H9 (cell line): Measurements from ENCODE around the gene SLC44A1. TPM values are rescaled to one million over a fixed set of nuclear protein-coding genes. Genes with fewer than 3 reads are reported as not detected.

ENCODE experiments used
- DNase-seq: peaks from one replicate; pipeline ENCODE4 v3.0.0-alpha.2; 2017
- H2AFZ ChIP-seq: one replicate; pipeline ENCODE4 v1.6.1; 2013; ENCODE audit warnings: mild to moderate bottlenecking, low read length, control low read depth, moderate library complexity
- H2AK5ac ChIP-seq: 2 replicates; pipeline ENCODE4 v1.6.1; 2013; ENCODE audit warnings: low read length, control low read depth, mixed read lengths; ENCODE audit not compliant: insufficient read length
- H2BK120ac ChIP-seq: one replicate; pipeline ENCODE4 v1.6.1; 2013; ENCODE audit warnings: low read depth, mild to moderate bottlenecking, low read length, control low read depth, inconsistent platforms; ENCODE audit not compliant: poor library complexity, severe bottlenecking
- H2BK12ac ChIP-seq: 2 replicates; pipeline ENCODE4 v1.6.1; 2013; ENCODE audit warnings: low read length, control low read depth, mixed read lengths, low read depth; ENCODE audit not compliant: insufficient read length
- H2BK15ac ChIP-seq: 2 replicates; pipeline ENCODE4 v1.6.1; 2013; ENCODE audit warnings: low read depth, low read length, control low read depth
- H2BK20ac ChIP-seq: one replicate; pipeline ENCODE4 v1.6.1; 2013; ENCODE audit warnings: low read depth, mild to moderate bottlenecking, low read length, control low read depth, inconsistent platforms; ENCODE audit not compliant: poor library complexity, severe bottlenecking
- H2BK5ac ChIP-seq: 2 replicates; pipeline ENCODE4 v1.6.1; 2013; ENCODE audit warnings: low read length, control low read depth, mixed read lengths; ENCODE audit not compliant: insufficient read length
- H3K14ac ChIP-seq: 2 replicates; pipeline ENCODE4 v1.6.1; 2013; ENCODE audit warnings: low read length, control low read depth; ENCODE audit not compliant: insufficient read depth
- H3K18ac ChIP-seq: 2 replicates; pipeline ENCODE4 v1.6.1; 2013; ENCODE audit warnings: low read depth, mild to moderate bottlenecking, mixed read lengths, low read length, control low read depth; ENCODE audit not compliant: insufficient read length
- H3K23ac ChIP-seq: 2 replicates; pipeline ENCODE4 v1.6.1; 2013; ENCODE audit warnings: low read length, control low read depth, mixed read lengths, low read depth; ENCODE audit not compliant: insufficient read length
- H3K23me2 ChIP-seq: 2 replicates; pipeline ENCODE4 v1.6.1; 2013; ENCODE audit warnings: low read depth, mild to moderate bottlenecking, mixed read lengths, low read length, control low read depth; ENCODE audit not compliant: insufficient read length, poor library complexity, severe bottlenecking
- H3K27ac ChIP-seq: 2 replicates; pipeline ENCODE4 v1.5.1; 2013; ENCODE audit warnings: low read length, control low read depth, mixed read lengths, low read depth; ENCODE audit not compliant: insufficient read length
- H3K27me3 ChIP-seq: 2 replicates; pipeline ENCODE4 v1.6.1; 2013; ENCODE audit warnings: low read length, control low read depth, inconsistent platforms; ENCODE audit not compliant: insufficient read depth
- H3K4ac ChIP-seq: 2 replicates; pipeline ENCODE4 v1.6.1; 2013; ENCODE audit warnings: low read depth, mild to moderate bottlenecking, control low read depth, inconsistent platforms, low read length, moderate library complexity
- H3K4me1 ChIP-seq: 2 replicates; pipeline ENCODE4 v1.6.1; 2013; ENCODE audit warnings: low read length, control low read depth, inconsistent platforms; ENCODE audit not compliant: insufficient read depth
- H3K4me2 ChIP-seq: 2 replicates; pipeline ENCODE4 v1.6.1; 2013; ENCODE audit warnings: low read length, control low read depth, mixed read lengths; ENCODE audit not compliant: insufficient read length, insufficient read depth
- H3K56ac ChIP-seq: 2 replicates; pipeline ENCODE4 v1.6.1; 2013; ENCODE audit warnings: low read depth, mild to moderate bottlenecking, mixed read lengths, low read length, control low read depth; ENCODE audit not compliant: insufficient read length
- H3K79me1 ChIP-seq: 2 replicates; pipeline ENCODE4 v1.6.1; 2013; ENCODE audit warnings: low read depth, mild to moderate bottlenecking, moderate library complexity, low read length, control low read depth, inconsistent platforms; ENCODE audit not compliant: insufficient read depth, poor library complexity, severe bottlenecking
- H3K79me2 ChIP-seq: 2 replicates; pipeline ENCODE4 v1.6.1; 2013; ENCODE audit warnings: low read length, control low read depth, inconsistent platforms; ENCODE audit not compliant: insufficient read depth
- H3K9ac ChIP-seq: 2 replicates; pipeline ENCODE4 v1.6.1; 2013; ENCODE audit warnings: low read length, control low read depth, mixed read lengths; ENCODE audit not compliant: insufficient read length; ENCODE audit errors: extremely low read depth
- H3K9me3 ChIP-seq: one replicate; pipeline ENCODE4 v1.6.1; 2013; ENCODE audit warnings: low read depth, low read length, inconsistent platforms; ENCODE audit not compliant: control insufficient read depth
- H3T11ph ChIP-seq: one replicate; pipeline ENCODE4 v1.6.1; 2013; ENCODE audit warnings: mild to moderate bottlenecking, low read length, control low read depth, inconsistent platforms
- H4K20me1 ChIP-seq: one replicate; pipeline ENCODE4 v1.6.1; 2013; ENCODE audit not compliant: control insufficient read depth, insufficient read length, insufficient read depth
- H4K5ac ChIP-seq: 2 replicates; pipeline ENCODE4 v1.6.1; 2013; ENCODE audit warnings: low read depth, mild to moderate bottlenecking, mixed read lengths, low read length, control low read depth; ENCODE audit not compliant: insufficient read length
- H4K8ac ChIP-seq: replicated peaks from 2 replicates; pipeline ENCODE4 v1.6.1; 2013; ENCODE audit warnings: low read length, control low read depth, mixed read lengths, low read depth; ENCODE audit not compliant: insufficient read length
- H4K91ac ChIP-seq: 2 replicates; pipeline ENCODE4 v1.6.1; 2013; ENCODE audit warnings: low read depth, mild to moderate bottlenecking, moderate library complexity, mixed read lengths, low read length, control low read depth; ENCODE audit not compliant: insufficient read length
- H3K27ac Mint-ChIP-seq, 3 experiments: 2 replicates in 2 of 3; 3 replicates in 1 of 3; pipeline ENCODE4 v1.8.0; 2020 to 2021; ENCODE audit warnings: mixed read lengths in 3 of 3, mild to moderate bottlenecking in 1 of 3, moderate library complexity in 1 of 3
- H3K27me3 Mint-ChIP-seq: 2 replicates; pipeline ENCODE4 v1.8.0; 2021; ENCODE audit warnings: low read depth, mild to moderate bottlenecking, moderate library complexity, mixed read lengths
- H3K36me3 Mint-ChIP-seq, 3 experiments: 2 replicates in 2 of 3; 3 replicates in 1 of 3; pipeline ENCODE4 v1.8.0; 2020 to 2021; ENCODE audit warnings: low read depth in 3 of 3, mixed read lengths in 3 of 3; ENCODE audit not compliant: insufficient read depth in 1 of 3
- H3K4me1 Mint-ChIP-seq, 2 experiments: 2 replicates each; pipeline ENCODE4 v1.8.0; 2020; ENCODE audit warnings: mixed read lengths in 2 of 2
- H3K4me3 Mint-ChIP-seq, 2 experiments: 2 replicates in 1 of 2; 3 replicates in 1 of 2; pipeline ENCODE4 v1.8.0; 2020 to 2021; ENCODE audit warnings: mild to moderate bottlenecking in 2 of 2, mixed read lengths in 2 of 2, moderate library complexity in 1 of 2
- H3K9me3 Mint-ChIP-seq, 2 experiments: 2 replicates in 1 of 2; 3 replicates in 1 of 2; pipeline ENCODE4 v1.8.0; 2020; ENCODE audit warnings: mild to moderate bottlenecking in 2 of 2, mixed read lengths in 2 of 2, moderate library complexity in 1 of 2
- CTCF ChIP-seq: fragments of 200-600 bp; sonication (generic); conservative IDR thresholded peaks from 3 replicates; pipeline ENCODE4 v1.8.0; 2021; ENCODE audit warnings: antibody characterized with exemption, mild to moderate bottlenecking
- total RNA-seq: library from RNA; stranded (reverse); gene quantifications from 2 replicates; pipeline ENCODE4 v1.2.1, GENCODE V29; 2021

SLC44A1 gene
- total RNA-seq, 1 experiment from 2014 or later = 60.7 TPM

GRCh38 chr9:105313238-105313637 lies 68.8 kb downstream of the SLC44A1 start:
- H4K8ac ChIP-seq = no peak overlapping the region
- no peak overlapping the region for H3K9ac ChIP-seq
- no peak overlapping the region for H2BK120ac ChIP-seq
- H3K27ac ChIP-seq = no peak overlapping the region
- Mint-ChIP-seq H3K4me3 (no peak overlapping the region), H3K36me3 (peaks cover 3 to 11% (median 10%) of the 10 kb centered on the region in 3 experiments; a peak in 6 of 7 replicates), H3K27ac (peak overlapping the region in 1 of 3 experiments; percentile 5; a peak in 1 of 7 replicates), H3K27me3 (no peaks in the 10 kb centered on the region), H3K9me3 (no peaks in the 10 kb centered on the region), H3K4me1 (peaks cover 20 to 29% of the 10 kb centered on the region in 2 experiments)
- no peak overlapping the region for H2BK20ac ChIP-seq
- no peak overlapping the region for H2BK12ac ChIP-seq
- 0 out of 2 replicates have a peak, but pooled peaks cover 1% of the 10 kb centered on the region for H3K79me2 ChIP-seq
- peaks cover 3% of the 10 kb centered on the region; the same call in 1 of the 2 replicates for H3K4me1 ChIP-seq
- no peak overlapping the region for H3T11ph ChIP-seq
- no peak overlapping the region for H2BK15ac ChIP-seq
- no peak for TF ChIP-seq CTCF
- no peaks in the 10 kb centered on the region for H3K9me3 ChIP-seq
- no peaks in the 10 kb centered on the region for H3K23me2 ChIP-seq
- no peak overlapping the region for H3K56ac ChIP-seq
- H3K79me1 ChIP-seq = no peaks in the 10 kb centered on the region
- DNase-seq = no peak
- no peak overlapping the region for H3K4me2 ChIP-seq
- no peaks in the 10 kb centered on the region for H3K27me3 ChIP-seq
- H2AK5ac ChIP-seq = no peak overlapping the region
- no peak overlapping the region for H4K5ac ChIP-seq
- H4K20me1 ChIP-seq = no peaks in the 10 kb centered on the region
- H3K23ac ChIP-seq = no peak overlapping the region
- no peak overlapping the region for H3K14ac ChIP-seq
- no peak overlapping the region for H3K4ac ChIP-seq
- no peak overlapping the region for H2BK5ac ChIP-seq
- H3K18ac ChIP-seq = no peak overlapping the region
- no peak overlapping the region for H4K91ac ChIP-seq
- no peak overlapping the region for H2AFZ ChIP-seq
